Measurements from ENCODE around the gene PGLYRP3. TPM values are rescaled to one million over a fixed set of nuclear protein-coding genes. Genes with fewer than 3 reads are reported as not detected.

Gene PGLYRP3
- total and polyA plus RNA-seq, 2 experiments from 2014 or later, result not detected

DNA sequence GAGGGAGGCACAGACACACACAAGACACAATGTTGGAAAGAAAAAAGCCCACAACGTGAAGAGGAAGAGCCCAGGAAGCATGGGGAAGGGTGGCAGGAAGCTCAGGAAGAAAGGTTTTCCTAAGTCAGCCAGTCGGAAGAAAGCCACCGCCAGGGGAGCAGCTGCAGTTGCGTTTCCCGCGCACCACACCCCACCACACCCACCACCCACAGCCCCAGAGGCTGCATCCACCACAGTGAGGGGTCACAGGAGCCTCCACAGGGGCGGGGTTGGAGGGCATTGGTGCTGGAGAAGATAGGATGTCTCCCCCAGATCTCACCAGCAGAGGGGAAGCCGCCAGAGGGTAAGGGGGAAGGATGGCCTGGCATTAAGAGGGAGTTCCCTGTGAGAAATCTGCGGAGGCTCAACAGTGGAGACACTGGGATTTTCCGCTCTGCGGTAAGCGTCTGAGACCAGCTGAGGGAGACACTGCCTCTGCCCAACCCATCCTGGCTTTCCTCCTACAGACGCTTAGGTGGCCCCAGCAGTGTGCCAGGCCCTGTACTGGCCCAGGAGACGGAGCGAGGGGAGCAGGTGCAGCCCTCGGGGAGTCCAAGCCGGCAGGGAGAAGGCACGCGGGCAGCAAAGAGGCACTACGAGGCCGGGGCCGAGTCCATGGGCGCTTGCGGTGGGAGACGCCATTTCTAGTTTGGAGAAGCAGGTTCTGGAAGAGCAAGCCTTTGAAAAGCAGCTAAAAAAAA is 19.8 kb downstream of the PGLYRP3 start:
- H3K4me3 ChIP-seq, result no peak overlapping the region
- DNase-seq (ENCODE audit: low spot score), result no peak
- 85% methylated on average over 25 of the region's 25 CpGs for WGBS (ENCODE audit: low lambda C conversion rate, missing lambda C conversion rate)
- H3K4me2 ChIP-seq, result no peak overlapping the region
- no peaks in the 10 kb centered on the region for H3K9me3 ChIP-seq (ENCODE audit: low read depth)
- no peak overlapping the region for H3K27ac ChIP-seq
- no peaks in the 10 kb centered on the region for H3K79me2 ChIP-seq
- no peaks in the 10 kb centered on the region for H3K27me3 ChIP-seq
- H3K9me2 ChIP-seq (replicated peaks; ENCODE audit: insufficient read depth), result no peaks in the 10 kb centered on the region
- no peaks in the 10 kb centered on the region for H4K20me1 ChIP-seq (ENCODE audit: insufficient read depth, poor library complexity, severe bottlenecking)
- no peak for TF ChIP-seq EZH2 (IDR thresholded peaks at IDR 0.05; ENCODE audit: borderline replicate concordance)
- TF ChIP-seq EZH2phosphoT487 (IDR thresholded peaks at IDR 0.05; ENCODE audit: low read depth, severe bottlenecking, unreplicated experiment), result no peak
- TF ChIP-seq, protein P1, sequence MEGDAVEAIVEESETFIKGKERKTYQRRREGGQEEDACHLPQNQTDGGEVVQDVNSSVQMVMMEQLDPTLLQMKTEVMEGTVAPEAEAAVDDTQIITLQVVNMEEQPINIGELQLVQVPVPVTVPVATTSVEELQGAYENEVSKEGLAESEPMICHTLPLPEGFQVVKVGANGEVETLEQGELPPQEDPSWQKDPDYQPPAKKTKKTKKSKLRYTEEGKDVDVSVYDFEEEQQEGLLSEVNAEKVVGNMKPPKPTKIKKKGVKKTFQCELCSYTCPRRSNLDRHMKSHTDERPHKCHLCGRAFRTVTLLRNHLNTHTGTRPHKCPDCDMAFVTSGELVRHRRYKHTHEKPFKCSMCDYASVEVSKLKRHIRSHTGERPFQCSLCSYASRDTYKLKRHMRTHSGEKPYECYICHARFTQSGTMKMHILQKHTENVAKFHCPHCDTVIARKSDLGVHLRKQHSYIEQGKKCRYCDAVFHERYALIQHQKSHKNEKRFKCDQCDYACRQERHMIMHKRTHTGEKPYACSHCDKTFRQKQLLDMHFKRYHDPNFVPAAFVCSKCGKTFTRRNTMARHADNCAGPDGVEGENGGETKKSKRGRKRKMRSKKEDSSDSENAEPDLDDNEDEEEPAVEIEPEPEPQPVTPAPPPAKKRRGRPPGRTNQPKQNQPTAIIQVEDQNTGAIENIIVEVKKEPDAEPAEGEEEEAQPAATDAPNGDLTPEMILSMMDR (IDR thresholded peaks at IDR 0.05; ENCODE audit: poor library complexity), result no peak
- no peaks in the 10 kb centered on the region for H3K36me3 ChIP-seq (replicated peaks; ENCODE audit: insufficient read depth, low read depth)
- no peaks in the 10 kb centered on the region for H3K4me1 ChIP-seq (ENCODE audit: insufficient read depth)
- H2AFZ ChIP-seq, result no peak overlapping the region

DNA sequence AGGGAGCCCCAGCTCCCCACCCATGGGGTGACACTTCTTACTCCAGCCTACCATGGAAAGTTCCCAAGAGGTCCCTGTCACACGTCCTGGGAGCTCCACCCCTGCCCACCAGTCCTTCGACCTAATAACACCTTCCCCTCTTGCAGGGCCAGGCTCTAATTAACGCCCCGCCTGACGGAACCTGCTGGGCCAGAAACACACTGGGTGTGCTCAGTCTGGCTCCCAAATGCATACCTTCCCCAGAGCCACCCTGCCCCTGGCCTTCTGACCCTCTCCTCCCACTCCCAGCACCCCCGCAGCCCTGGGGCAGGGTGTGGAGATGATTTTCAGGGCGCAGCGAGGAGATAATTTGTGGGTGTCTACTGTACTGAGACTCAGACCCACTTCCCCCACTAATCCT is 20.6 kb downstream of the PGLYRP3 start:
- Histone ChIP-seq H3K27ac (no peak overlapping the region), H3K79me2 (no peaks in the 10 kb centered on the region), H3K4me2 (no peak overlapping the region), H2AFZ (no peak overlapping the region), H3K4me3 (no peak overlapping the region), H3K4me1 (ENCODE audit: insufficient read depth) (no peaks in the 10 kb centered on the region), H3K9me3 (ENCODE audit: low read depth) (no peaks in the 10 kb centered on the region), H3K36me3 (replicated peaks; ENCODE audit: insufficient read depth, low read depth) (no peaks in the 10 kb centered on the region), H3K9me2 (replicated peaks; ENCODE audit: insufficient read depth) (no peaks in the 10 kb centered on the region), H3K27me3 (no peaks in the 10 kb centered on the region), H4K20me1 (ENCODE audit: insufficient read depth, poor library complexity, severe bottlenecking) (no peaks in the 10 kb centered on the region)
- TF ChIP-seq EZH2 (IDR thresholded peaks at IDR 0.05; ENCODE audit: borderline replicate concordance), result no peak
- TF ChIP-seq EZH2phosphoT487 (IDR thresholded peaks at IDR 0.05; ENCODE audit: low read depth, severe bottlenecking, unreplicated experiment), result no peak
- TF ChIP-seq, protein P1 (IDR thresholded peaks at IDR 0.05; ENCODE audit: poor library complexity), result no peak
- WGBS (ENCODE audit: low lambda C conversion rate, missing lambda C conversion rate), result 75% methylated on average over 8 of the region's 8 CpGs
- DNase-seq (ENCODE audit: low spot score), result no peak

DNA sequence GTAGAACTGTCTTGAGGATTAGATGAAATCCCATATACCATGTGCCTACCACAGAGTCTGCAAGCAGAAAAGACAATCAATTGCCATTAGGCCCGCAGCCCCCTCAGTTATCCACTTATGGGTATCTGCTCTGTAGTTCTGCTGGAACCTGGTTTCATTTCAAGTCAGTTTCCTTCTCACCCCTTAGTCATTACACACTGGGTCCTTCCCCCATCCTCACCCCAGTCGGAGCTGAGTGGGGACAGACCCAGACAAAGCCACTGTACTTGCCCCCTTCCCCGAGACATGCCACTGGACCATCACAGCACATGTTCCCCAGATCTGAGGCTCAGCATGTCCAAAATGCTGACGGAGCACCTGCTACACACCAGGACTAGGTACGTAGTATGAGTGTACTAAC is 21.2 kb downstream of the PGLYRP3 start:
- 73% methylated on average over 5 of the region's 5 CpGs for WGBS (ENCODE audit: low lambda C conversion rate, missing lambda C conversion rate)
- no peaks in the 10 kb centered on the region for H3K9me3 ChIP-seq (ENCODE audit: low read depth)
- no peak overlapping the region for H2AFZ ChIP-seq
- no peak overlapping the region for H3K27ac ChIP-seq
- H3K36me3 ChIP-seq (replicated peaks; ENCODE audit: insufficient read depth, low read depth), result no peaks in the 10 kb centered on the region
- H4K20me1 ChIP-seq (ENCODE audit: insufficient read depth, poor library complexity, severe bottlenecking), result no peaks in the 10 kb centered on the region
- H3K79me2 ChIP-seq, result no peaks in the 10 kb centered on the region
- H3K4me1 ChIP-seq (ENCODE audit: insufficient read depth), result no peaks in the 10 kb centered on the region
- no peak for DNase-seq (ENCODE audit: low spot score)
- no peak for TF ChIP-seq EZH2 (IDR thresholded peaks at IDR 0.05; ENCODE audit: borderline replicate concordance)
- TF ChIP-seq, protein P1 (IDR thresholded peaks at IDR 0.05; ENCODE audit: poor library complexity), result no peak
- TF ChIP-seq EZH2phosphoT487 (IDR thresholded peaks at IDR 0.05; ENCODE audit: low read depth, severe bottlenecking, unreplicated experiment), result no peak
- no peak overlapping the region for H3K4me3 ChIP-seq
- H3K4me2 ChIP-seq, result no peak overlapping the region
- H3K9me2 ChIP-seq (replicated peaks; ENCODE audit: insufficient read depth), result no peaks in the 10 kb centered on the region
- H3K27me3 ChIP-seq, result no peaks in the 10 kb centered on the region
